Measurements from ENCODE around the gene NEK9.

GRCh38 chr14:75091251-75091650, 35.6 kb downstream of the NEK9 start:
- TF ChIP-seq POLR2A (IDR thresholded peaks at IDR 0.05): no peak
- TF ChIP-seq, protein P1, sequence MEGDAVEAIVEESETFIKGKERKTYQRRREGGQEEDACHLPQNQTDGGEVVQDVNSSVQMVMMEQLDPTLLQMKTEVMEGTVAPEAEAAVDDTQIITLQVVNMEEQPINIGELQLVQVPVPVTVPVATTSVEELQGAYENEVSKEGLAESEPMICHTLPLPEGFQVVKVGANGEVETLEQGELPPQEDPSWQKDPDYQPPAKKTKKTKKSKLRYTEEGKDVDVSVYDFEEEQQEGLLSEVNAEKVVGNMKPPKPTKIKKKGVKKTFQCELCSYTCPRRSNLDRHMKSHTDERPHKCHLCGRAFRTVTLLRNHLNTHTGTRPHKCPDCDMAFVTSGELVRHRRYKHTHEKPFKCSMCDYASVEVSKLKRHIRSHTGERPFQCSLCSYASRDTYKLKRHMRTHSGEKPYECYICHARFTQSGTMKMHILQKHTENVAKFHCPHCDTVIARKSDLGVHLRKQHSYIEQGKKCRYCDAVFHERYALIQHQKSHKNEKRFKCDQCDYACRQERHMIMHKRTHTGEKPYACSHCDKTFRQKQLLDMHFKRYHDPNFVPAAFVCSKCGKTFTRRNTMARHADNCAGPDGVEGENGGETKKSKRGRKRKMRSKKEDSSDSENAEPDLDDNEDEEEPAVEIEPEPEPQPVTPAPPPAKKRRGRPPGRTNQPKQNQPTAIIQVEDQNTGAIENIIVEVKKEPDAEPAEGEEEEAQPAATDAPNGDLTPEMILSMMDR (IDR thresholded peaks at IDR 0.05): no peak
